GM19351 (cell line): ENCODE results near the gene DOK7.
"Not testable (repeated sequence)": the region's sequence is repeated elsewhere in the genome, so short reads cannot be mapped to it uniquely, and the experiment has no call there.

Source experiments
- ATAC-seq: cut with Tn5 transposase; IDR thresholded peaks from one replicate; pipeline ENCODE4 v1.9.1; 2021; ENCODE audit warnings: mild to moderate bottlenecking, moderate library complexity; ENCODE audit not compliant: unreplicated experiment

DOK7 gene

GRCh38 chr4:3442959-3443749, 20.0 kb upstream of the DOK7 start:
- ATAC-seq: peak; percentile 74

- ATAC-seq: no peak
Observed at GRCh38 chr4:3443750-3444309, 19.3 kb upstream of the DOK7 start.

GRCh38 chr4:3444351-3445110, 18.6 kb upstream of the DOK7 start:
- ATAC-seq: no peak

GRCh38 chr4:3445111-3445820, 17.8 kb upstream of the DOK7 start:
- ATAC-seq: no peak

- no peak for ATAC-seq
Observed at GRCh38 chr4:3445829-3446545, 17.1 kb upstream of the DOK7 start.

GRCh38 chr4:3446631-3447320, 16.3 kb upstream of the DOK7 start:
- no peak for ATAC-seq

- ATAC-seq: no peak
Observed at GRCh38 chr4:3447431-3448395, 15.4 kb upstream of the DOK7 start.

GRCh38 chr4:3449047-3449573, 14.0 kb upstream of the DOK7 start:
- ATAC-seq: no peak

- ATAC-seq: no peak
Observed at GRCh38 chr4:3449574-3450534, 13.3 kb upstream of the DOK7 start.

- no peak for ATAC-seq
Observed at GRCh38 chr4:3450643-3451042, 12.5 kb upstream of the DOK7 start.

- no peak for ATAC-seq
Observed at GRCh38 chr4:3451956-3452355, 11.2 kb upstream of the DOK7 start.

GRCh38 chr4:3452376-3452775, 10.7 kb upstream of the DOK7 start:
- no peak for ATAC-seq

GRCh38 chr4:3455596-3455995, 7.5 kb upstream of the DOK7 start:
- ATAC-seq: not testable (repeated sequence)

GRCh38 chr4:3458371-3458770, 4.7 kb upstream of the DOK7 start:
- no peak for ATAC-seq

GRCh38 chr4:3459156-3459555, 4.0 kb upstream of the DOK7 start:
- not testable (repeated sequence) for ATAC-seq

GRCh38 chr4:3460926-3461325, 2.2 kb upstream of the DOK7 start:
- ATAC-seq: no peak

- ATAC-seq: peak; percentile 72
Observed at GRCh38 chr4:3461515-3462291, 1.4 kb upstream of the DOK7 start.
